Left colon (tissue), 2 donors: ENCODE measurements around the gene TESK2. TPM values are rescaled to one million over a fixed set of nuclear protein-coding genes. Genes with fewer than 3 reads are reported as not detected.
"Not testable (repeated sequence)": the region's sequence is repeated elsewhere in the genome, so short reads cannot be mapped to it uniquely, and the experiment has no call there.

Source experiments
- ATAC-seq: fragments of 200-7000 bp; cut with Tn5 transposase; one replicate; pipeline ENCODE4 v1.9.1; 2020; ENCODE audit warnings: mild to moderate bottlenecking, moderate library complexity
- DNase-seq, 2 donors: peaks; one replicate each; pipeline ENCODE4 v3.0.0-alpha.2; 2020
- intact Hi-C, 2 donors: fragments of 100-400 bp; cut with DNase I in 1 of 2; cut with micrococcal nuclease in 1 of 2; formaldehyde crosslinking; loops; one replicate each; pipeline versions ENCODE4 v1.11.2 to v1.14.0; 2022; cut with DNase I, micrococcal nuclease
- total RNA-seq, 2 donors: library from RNA; stranded (reverse); fragmentation: NEBNext Ultra II Directional; extraction: Animal tissue kit (Norgen Biotek cat#: 25700); gene quantifications; one replicate each; pipeline ENCODE4 v1.2.1, GENCODE V29; 2021
- donor health status: DM: no; HTN: no; CAD: no.
- donor health status: DM: yes; HTN: yes; CAD: no.

Gene TESK2
- total RNA-seq, 2 donors from 2014 or later = 8.4 to 17.5 TPM

DNA sequence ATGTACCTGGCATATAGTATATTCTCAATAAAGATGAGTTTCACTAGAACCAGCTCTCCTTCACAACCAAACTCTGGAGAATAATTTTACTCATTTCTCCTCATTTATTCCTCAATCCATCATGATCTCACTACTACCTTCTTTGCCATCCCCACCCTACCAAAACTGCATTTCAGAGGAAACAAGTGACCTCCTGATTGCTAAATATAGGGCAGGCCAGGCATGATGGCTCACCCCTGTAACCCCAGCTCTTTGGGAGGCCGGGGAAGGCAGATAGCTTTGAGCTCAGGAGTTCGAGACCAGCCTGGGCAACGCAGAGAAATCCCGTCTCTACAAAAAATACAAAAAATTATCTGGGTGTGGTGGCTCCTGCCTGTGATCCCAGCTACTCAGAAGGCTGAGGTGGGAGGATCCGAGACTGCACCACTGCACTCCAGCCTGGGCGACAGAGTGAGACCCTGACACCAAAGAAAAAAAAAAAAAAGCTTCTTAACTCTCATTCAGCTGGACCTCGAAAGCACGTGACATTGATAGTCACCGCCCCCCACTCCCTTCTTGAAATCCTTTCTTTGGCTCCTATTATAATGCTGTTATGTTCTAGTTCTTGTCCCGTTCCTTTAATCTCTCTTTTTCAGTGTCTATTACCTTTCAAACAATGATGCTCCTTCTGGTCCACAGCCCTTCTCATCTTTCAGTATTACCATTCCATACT, 2.1 kb downstream of the TESK2 start:
- ATAC-seq = no peak
- intact Hi-C loops = no loop called here
- no peak for DNase-seq

- DNase-seq (no peak), ATAC-seq (no peak)
- intact Hi-C loops = no loop called here
These were observed 5.0 kb downstream of the TESK2 start for GRCh38 chr1:45485949-45486348.

GRCh38 chr1:45479039-45479748, 11.8 kb downstream of the TESK2 start:
- no peak for ATAC-seq
- intact Hi-C loops = no loop called here
- no peak for DNase-seq

- ATAC-seq = peak; percentile 80
- intact Hi-C loops = no loop called here
- no peak for DNase-seq
These were observed 12.7 kb downstream of the TESK2 start for GRCh38 chr1:45478121-45478814.

- intact Hi-C loops = no loop called here
- DNase-seq = no peak
- no peak for ATAC-seq
These were observed 13.3 kb downstream of the TESK2 start for GRCh38 chr1:45477646-45478045.

DNA sequence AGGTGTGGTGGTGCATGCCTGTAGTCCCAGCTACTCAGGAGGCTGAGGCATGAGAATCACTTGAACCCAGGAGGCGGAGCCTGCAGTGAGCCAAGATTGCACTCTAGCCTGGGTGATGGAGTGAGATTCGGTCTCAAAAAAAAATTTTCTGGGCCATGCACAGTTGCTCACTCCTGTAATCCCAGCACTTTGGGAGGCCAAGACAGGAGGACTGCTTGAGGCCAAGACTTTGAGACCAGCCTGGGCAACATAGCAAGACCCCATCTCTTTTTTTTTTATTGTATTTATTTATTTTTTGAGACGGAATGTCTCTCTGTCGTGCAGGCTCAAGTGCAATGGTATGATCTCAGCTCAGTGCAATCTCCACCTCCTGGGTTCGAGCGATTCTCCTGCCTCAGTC, 16.8 kb downstream of the TESK2 start:
- intact Hi-C loops, ATAC-seq: not testable (repeated sequence)

GRCh38 chr1:45473302-45473701, 17.7 kb downstream of the TESK2 start:
- ATAC-seq (no peak), DNase-seq (no peak)
- intact Hi-C loops = no loop called here

More for the DNA sequence above, 16.8 kb downstream of the TESK2 start:
- DNase-seq = not testable (repeated sequence)

DNA sequence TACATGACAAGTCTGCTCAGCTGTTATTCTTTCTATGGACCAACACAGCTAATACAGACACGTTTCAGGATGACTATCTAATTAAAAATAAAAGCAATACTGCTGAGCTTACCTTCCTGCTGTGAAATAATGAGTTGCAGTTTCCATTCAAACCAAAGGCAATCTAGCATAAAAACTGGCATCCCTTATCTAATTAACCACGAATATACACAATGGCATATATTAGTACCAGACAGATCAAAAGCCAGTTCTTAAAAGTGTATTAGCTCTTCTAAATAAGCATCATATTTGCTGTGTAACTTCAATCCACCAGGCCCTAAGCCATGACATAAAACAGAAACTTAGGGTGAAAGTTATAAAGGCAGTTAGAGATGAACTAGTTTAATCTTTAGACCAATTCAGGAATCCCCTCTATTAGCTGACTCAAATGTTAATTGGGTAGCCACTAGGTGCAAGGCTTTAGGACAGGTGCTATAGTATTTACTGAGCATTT, 20.6 kb downstream of the TESK2 start:
- intact Hi-C loops = no loop called here
- DNase-seq (no peak), ATAC-seq (no peak)

- intact Hi-C loops, DNase-seq, ATAC-seq: not testable (repeated sequence)
These were observed 23.6 kb downstream of the TESK2 start for GRCh38 chr1:45467353-45467752.

- ATAC-seq (no peak), DNase-seq (no peak)
- intact Hi-C loops = no loop called here
These were observed 25.7 kb downstream of the TESK2 start for GRCh38 chr1:45465277-45465676.

DNA sequence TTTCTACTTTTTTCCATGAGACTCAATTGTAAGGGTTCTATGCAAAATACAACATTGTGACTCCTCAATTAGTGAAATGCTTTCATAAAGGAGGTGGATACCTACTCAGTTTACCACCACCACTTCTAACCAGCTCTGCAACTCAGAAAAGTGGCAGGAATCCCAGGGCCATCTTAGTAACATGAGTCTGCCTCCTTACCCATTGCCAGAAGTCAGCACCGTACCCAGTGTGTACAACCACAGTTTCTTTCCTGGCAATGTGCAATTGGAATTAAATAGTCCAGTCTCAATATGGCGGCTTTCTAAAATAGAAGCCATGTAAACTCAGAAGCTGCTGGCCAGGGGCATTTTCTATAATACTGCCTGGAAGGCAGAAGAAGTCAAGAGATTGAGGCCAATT, 32.1 kb downstream of the TESK2 start:
- ATAC-seq (no peak), DNase-seq (no peak)
- intact Hi-C loops = no loop called here

DNA sequence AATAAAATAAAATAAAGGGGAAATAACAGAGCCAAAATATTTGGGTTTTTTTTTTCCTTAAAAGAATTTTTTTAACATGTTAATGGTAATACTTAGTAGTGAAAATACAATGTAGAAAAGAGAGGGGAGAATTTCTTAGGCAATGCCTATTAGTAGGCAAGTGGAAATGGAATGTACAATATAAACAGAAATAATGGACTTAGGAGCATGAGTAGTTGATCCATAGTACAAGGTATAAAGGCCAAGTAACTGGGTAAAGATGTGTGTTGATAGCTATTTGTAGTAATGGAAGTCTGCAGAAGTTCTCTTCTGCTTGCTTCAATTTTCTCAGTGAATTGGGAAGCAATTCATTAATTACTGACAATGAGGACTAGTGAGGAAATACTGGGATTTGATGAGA, 34.4 kb downstream of the TESK2 start:
- intact Hi-C loops = no loop called here
- ATAC-seq (no peak), DNase-seq (no peak)

DNA sequence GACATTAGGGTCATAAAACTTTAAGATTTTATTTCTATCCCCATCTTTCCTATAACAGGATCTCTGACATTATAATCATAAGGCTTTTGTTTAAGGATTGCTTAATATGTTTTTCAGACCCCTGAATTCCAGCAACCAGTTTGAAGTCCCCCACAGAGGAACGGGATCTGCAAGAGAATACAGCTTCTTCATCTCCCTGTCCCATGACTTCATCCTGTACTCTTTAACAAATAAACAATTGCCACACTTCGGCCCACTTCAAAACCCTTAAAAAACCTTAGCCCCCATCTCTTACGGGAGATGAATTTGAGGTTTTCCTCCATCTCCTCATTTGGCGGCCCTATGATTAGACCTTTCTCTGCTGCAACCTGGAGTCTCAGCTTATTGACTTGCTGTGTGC, 35.8 kb downstream of the TESK2 start:
- intact Hi-C loops = no loop called here
- ATAC-seq (no peak), DNase-seq (no peak)

DNA sequence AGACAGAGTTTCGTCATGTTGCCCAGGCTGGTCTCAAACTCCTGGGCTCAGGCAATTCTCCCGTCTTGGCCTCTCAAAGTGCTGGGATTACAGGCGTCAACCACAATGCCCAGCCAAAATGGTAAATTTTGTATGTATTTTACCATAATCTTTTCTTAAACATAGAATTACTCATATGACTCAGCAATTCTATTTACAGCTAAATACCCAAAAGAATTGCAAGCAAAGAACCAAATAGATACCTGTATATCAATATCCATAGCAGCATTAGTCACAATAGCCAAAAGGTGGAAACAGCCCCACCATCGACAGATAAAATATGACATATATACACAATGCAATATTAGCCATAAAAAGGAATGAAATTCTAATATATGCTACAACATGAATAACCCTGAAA, 36.5 kb downstream of the TESK2 start:
- DNase-seq = no peak
- ATAC-seq = no peak
- intact Hi-C loops = no loop called here

GRCh38 chr1:45452503-45452902, 38.5 kb downstream of the TESK2 start:
- DNase-seq = no peak
- intact Hi-C loops = no loop called here
- ATAC-seq = no peak

DNA sequence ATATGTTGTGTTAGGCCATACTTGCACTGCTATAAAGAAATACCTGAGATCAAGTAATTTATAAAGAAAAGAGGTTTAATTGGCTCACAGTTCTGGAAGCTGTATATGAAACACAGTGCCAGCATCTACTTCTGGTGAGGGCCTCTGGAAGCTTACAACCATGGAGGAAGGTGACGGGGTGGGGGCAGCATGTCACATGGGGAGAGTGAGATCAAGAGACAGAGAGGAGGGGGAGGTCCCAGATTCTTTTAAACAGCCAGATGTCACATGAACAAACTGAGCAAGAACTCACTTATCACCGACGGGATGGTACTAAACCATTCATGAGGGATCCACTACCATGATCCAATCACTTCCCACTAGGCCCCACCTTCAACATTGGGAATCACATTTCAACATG, 42.6 kb downstream of the TESK2 start:
- DNase-seq (no peak), ATAC-seq (no peak)
- intact Hi-C loops = no loop called here

- intact Hi-C loops = no loop called here
- no peak for DNase-seq
- ATAC-seq = no peak
These were observed 43.9 kb downstream of the TESK2 start for GRCh38 chr1:45446950-45447672.

DNA sequence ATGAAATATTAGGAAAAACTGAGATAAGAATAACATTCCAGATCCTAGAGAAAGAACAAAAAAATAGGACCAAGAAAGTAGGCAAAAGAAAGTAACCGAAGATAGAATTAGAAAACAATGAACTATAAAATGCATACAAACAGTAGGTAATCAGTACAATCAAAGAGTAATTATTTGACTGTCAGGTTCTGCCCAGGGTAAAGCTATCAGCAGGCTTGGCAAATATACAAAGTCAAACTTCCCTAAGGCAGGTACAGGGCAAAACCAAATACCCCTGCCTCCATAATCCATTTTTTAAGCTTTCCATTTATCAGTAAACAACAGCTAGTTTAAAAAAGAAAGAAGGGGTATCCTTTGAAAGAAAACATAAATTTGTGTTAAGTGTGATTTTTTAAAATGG, 44.4 kb downstream of the TESK2 start:
- no peak for DNase-seq
- intact Hi-C loops = no loop called here
- no peak for ATAC-seq

DNA sequence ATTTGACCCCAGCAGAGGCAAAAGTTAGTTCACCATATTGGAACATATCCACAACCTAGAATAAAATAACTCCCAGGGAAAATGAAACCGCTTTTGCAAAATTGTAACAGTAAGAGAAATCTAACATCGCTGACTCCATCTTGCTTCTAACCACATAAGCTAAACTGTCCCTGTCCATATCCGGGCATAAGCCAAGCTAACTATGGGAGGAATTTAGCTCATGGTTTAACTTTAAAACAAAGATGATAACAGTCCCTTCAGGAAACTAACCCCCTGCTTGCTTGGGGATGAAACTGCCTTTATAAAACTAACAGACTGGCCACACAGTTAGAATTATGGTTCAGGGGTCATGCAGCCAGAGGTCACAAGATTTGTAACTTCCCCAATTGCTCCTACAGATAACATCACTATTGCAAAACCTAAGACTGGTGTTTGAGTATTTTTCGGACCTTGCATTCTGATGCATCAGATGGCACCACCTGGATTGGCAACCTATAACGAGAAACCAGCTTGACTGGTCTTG, 46.3 kb downstream of the TESK2 start:
- no peak for DNase-seq
- intact Hi-C loops = no loop called here
- no peak for ATAC-seq
